Measurements from ENCODE around the gene VAMP4. TPM values are rescaled to one million over a fixed set of nuclear protein-coding genes. Genes with fewer than 3 reads are reported as not detected.

The VAMP4 gene, protein sequence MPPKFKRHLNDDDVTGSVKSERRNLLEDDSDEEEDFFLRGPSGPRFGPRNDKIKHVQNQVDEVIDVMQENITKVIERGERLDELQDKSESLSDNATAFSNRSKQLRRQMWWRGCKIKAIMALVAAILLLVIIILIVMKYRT
- total RNA-seq: 4.9 and 9.1 TPM in 2 replicates

DNA sequence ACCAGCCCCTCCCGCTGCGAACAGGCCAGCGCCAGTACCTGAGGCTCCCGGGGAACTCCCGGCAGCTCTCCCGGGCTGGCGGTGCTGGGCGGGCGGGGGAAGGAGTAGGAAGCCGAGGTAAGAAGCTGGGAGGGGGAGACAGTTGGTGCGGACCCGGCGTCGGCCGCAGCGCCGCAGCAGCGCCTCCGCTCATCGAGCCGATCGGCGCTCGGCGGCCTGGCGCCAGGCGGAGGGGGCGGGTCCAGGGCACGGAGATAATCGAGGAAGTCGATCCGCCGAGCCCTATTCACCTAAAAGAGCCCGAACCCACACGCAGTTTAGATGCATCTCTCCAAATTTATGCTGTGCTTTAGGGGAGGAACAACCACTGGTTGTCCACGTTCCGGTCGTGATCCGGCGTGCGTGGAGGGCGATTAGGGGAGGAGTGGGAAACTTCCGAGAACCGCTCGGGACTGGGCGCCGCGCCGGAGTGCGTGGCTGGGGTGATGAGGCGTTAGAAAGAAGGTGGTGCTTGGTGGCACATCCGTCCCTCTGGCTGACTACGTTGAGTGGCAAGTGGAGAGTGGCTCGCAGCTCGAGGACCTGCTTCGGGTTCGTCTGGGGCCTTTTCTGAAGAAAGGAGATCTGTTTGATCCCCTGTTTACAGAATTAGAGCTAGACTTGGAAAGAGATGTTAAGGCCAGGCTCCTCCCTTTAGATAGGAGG, at the start of gene VAMP4:
TSS of gene VAMP4 (minus strand) at position 194 of the 705 bp plus-strand sequence. CDS start 3,651 bp downstream, outside the sequence.

GRCh38 chr1:171781176-171781875, 39.5 kb upstream of the VAMP4 start, which contains the start of gene METTL13:
METTL13 (plus strand) TSS chr1:171781660; CDS start chr1:171781968, 308 bp downstream.

GRCh38 chr1:171652234-171652822, 89.5 kb downstream of the VAMP4 start, which contains the start of gene MYOC:
MYOC (minus strand) TSS chr1:171652688; CDS start chr1:171652611, 77 bp downstream.

Other genes starting within 250 kb of the VAMP4 start
- under 0.01 TPM in 1 of 2 replicates, not detected in the other for gene MYOCOS, start 119.8 kb downstream of the VAMP4 start, total RNA-seq
- 0.52 and 1.3 TPM in 2 replicates for gene MYOC, start 89.4 kb downstream of the VAMP4 start, total RNA-seq
- 30.7 and 32.1 TPM in 2 replicates for gene METTL13, start 39.6 kb upstream of the VAMP4 start, total RNA-seq
- gene DNM3, start 99.4 kb upstream of the VAMP4 start, total RNA-seq: 0.94 and 1.1 TPM in 2 replicates

Measured in bronchial smooth muscle cell (primary cell).